ENCODE measurements around the gene POGLUT2.

Gene POGLUT2

DNA sequence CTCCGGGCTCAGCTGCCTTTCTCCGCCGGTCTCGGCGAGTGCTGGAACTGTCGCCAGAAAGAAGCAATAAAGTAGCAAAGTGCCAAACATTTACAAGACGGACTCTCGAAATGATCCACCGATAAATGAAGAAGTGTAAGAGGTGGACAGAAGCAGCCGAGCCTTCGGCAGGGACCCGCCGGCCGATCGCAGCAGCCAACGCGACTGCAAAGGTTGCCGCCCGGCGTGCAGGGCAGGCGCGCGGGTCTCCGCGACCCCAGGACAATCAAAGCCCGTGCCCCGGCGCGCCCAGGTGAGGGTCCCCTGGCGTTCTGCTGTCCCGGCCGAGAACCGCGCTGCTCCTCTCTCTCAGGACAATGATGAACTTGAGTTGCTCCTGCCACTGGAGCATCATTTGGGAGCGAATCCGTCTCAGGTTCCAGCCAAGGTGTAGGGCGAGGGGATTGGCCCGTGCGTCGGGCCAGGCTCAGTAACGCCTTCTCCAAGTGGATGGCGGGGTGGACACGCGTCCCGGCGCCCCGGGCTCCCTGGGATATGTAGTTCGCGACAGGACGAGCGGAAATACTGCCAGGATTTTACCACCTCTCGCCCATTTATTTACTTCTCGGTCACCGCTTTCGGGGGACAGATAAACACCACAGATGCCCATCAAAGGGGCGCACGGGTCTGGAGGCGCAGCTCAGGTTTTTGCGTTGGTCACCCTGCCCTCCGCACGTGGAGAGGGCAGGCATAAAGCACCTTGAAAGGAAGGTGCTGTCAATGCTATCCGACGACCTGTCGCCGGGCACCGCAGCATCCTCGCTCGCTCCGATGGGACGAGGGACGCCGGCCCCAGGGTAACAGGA, at the start of gene POGLUT2, which contains the start of gene BIVM:
POGLUT2 (minus strand) TSS at position 396 of the 845 bp plus-strand sequence; CDS start at position 90, 306 bp downstream.
BIVM (plus strand) TSS at position 539 of the 845 bp plus-strand sequence. CDS start 8,149 bp downstream, outside the sequence.
- in situ Hi-C loops (cut with MboI; ENCODE audit: low sequenced_read_pairs), result no loop called here

DNA sequence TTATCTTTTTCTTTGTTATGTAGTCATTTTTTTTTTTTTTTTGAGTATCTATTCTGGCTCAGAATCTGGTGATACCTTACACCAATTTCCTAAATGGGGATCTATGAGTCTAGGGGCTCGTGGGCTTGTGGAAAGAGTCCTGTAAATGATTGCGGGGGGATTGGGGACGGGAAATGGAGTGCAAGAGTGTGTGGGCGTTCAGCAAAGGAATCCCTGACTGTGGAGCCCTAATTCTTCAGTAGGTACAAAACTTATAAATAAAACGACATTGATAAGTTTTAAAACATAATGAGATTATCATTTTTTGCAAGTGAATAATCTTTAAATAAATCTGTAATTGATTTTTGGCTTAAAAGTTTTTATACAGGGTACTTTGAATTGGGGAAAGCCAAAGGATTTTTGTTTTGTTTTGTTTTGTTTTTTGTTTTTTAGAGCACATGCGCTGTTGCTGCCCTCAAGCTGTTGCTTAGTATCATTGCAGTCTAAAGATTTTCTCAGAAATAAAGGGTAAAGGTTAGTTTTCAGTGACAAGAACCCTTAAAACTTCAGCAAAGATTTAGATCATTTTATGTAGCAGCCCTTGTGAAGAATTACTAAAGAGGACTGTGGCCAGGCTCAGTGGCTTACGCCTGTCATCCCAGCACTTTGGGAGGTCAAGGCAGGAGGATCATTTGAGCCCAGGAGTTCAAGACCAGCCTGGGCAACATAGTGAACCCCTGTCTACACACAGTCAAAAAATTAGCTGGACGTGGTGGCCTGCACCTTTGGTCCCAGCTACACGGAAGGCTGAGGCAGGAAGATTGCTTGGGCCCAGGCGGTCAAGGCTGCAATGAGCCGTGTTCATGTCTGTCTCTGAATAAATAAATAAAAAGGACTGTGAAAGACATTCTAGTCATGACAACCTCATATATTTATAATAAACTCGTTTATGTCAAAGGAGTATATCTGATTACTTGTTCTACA, 48.8 kb upstream of the POGLUT2 start:
- in situ Hi-C loops (cut with MboI; ENCODE audit: low sequenced_read_pairs), result loop anchor here (10.0 kb wide), 1 partner anchor 253 kb away; the partner anchor contains the start of gene TPP2

DNA sequence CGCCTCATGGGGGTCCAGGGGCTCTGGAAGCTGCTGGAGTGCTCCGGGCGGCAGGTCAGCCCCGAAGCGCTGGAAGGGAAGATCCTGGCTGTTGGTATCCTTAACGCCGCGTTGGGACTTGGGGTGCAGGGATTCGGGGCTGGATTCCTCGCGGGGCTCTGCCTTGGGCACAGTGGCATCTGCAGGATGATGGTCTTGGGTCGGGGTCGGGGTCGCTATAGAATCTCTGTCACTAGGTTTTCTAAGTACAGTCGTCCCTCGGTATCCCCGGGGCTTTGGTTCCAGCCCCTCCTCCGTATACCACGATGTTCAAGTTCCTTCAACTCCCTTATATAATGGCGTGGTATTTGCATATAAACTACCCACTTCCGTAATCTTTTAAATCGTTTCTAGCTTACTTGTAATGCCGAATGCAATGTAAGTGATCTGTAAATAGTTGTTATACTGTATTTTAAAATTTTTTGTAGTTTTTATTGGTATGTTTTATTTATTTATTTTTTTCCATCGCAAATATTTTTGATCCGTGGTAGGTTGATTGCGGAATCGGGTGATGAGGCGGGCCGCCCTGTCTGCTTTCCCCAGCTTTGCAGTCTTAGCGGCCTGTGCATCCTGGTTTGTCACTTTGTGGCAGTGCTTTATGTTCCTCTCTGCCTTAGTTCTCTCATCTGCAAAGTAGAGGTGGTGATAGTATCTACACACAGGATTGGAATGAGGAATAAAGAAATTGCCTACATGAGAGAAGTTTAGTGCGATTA, 47.7 kb upstream of the POGLUT2 start:
- in situ Hi-C loops (cut with MboI; ENCODE audit: low sequenced_read_pairs), result loop anchor here (10.0 kb wide), 1 partner anchor 252 kb away; the partner anchor contains the start of gene TPP2

DNA sequence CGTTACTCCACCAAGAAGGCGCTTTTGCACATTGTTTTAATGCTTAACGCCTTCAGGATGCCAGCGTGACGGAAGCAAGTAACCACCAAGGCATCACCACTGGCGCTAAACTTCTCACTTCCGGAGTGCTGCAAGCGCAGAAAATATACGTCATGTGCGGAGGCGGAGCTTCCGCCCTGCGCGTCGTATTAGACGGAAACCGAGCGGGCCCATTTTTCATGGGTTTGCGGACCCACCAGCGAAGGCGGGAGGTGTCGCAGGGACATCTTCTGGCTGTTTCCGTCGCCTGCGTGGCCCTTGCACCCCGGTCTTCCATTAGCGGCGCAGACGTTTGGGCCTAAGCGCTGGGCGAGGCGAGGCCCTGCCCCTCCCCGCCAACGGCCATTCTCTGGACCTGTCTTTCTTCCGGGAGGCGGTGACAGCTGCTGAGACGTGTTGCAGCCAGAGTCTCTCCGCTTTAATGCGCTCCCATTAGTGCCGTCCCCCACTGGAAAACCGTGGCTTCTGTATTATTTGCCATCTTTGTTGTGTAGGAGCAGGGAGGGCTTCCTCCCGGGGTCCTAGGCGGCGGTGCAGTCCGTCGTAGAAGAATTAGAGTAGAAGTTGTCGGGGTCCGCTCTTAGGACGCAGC, 47.0 kb upstream of the POGLUT2 start, which contains the start of gene ERCC5:
ERCC5 (plus strand) TSS at position 403 of the 631 bp plus-strand sequence. CDS start 235 bp downstream, outside the sequence.
- in situ Hi-C loops (cut with MboI; ENCODE audit: low sequenced_read_pairs), result loop anchor here (10.0 kb wide), 1 partner anchor 251 kb away; the partner anchor contains the start of gene TPP2

DNA sequence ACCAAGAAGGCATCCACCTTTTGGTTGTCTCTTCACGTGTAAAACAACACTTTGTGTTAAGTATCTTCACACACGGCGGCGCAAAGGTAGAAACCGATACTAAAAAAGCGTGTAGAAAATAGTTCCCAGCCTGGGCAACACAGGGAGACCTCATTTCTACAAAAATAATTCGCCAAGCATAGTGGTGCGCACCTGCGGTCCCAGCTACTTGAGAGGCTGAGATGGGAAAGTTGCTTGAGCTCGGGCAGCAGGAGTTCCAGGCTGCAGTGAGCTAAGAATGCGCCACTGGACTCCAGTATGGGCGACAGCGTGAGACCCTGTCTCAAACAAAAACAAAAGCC, 46.5 kb upstream of the POGLUT2 start:
- in situ Hi-C loops (cut with MboI; ENCODE audit: low sequenced_read_pairs), result loop anchor here (10.0 kb wide), 1 partner anchor 250 kb away; the partner anchor contains the start of gene TPP2

DNA sequence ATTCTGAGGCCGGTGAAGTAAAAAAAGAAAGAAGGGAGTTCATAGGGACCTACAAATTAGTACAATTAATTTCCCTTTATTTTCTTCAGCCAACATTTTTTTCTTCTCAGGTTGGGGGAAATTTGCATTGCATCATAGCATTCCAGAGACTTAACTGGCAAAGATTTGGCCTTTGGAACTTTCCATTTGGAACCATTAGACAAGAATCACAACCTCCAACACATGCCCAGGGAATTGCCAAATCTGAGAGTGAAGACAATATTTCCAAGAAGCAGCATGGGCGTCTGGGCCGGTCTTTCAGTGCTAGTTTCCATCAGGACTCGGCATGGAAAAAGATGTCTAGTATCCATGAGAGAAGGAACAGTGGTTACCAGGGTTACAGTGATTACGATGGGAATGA, 40.7 kb upstream of the POGLUT2 start:
- in situ Hi-C loops (cut with MboI; ENCODE audit: low sequenced_read_pairs), result no loop called here

DNA sequence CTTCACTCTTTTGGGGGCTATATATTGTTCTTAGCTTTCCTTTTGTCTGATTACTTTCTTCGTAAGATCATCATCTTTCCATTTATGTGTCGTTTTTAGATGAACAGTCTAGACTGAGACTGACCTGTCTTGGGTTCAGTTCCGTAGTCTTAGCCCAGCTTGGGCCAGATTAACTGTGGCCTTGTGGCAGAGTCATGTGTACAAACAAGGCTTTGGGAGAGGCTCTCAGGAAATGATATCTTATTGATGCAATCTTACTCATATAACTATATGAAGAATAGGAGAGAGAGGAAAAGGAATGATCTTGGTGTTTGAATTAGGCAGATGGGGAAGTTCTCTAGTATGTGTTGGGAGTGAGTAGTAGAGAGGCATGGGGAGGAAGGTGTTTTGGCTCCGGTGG, 40.2 kb upstream of the POGLUT2 start:
- in situ Hi-C loops (cut with MboI; ENCODE audit: low sequenced_read_pairs), result no loop called here

DNA sequence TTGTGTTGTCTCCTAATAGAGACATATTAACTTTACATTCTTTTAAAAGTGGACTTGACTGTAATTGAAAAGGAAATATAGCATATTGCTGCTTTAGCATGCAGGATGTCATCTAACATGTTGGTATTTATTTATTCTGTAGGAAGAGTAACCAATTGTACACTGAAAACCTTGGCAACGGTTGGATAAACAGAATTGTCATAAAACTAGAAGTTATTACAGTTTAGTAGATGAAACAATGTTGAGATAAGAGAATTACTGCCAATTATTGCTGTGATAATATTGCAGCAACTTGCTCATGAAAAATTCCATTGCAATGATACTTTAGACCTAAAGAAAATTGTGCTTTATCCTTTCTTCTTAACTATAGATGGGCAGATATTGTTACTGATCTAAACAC, 39.5 kb upstream of the POGLUT2 start:
- in situ Hi-C loops (cut with MboI; ENCODE audit: low sequenced_read_pairs), result no loop called here

DNA sequence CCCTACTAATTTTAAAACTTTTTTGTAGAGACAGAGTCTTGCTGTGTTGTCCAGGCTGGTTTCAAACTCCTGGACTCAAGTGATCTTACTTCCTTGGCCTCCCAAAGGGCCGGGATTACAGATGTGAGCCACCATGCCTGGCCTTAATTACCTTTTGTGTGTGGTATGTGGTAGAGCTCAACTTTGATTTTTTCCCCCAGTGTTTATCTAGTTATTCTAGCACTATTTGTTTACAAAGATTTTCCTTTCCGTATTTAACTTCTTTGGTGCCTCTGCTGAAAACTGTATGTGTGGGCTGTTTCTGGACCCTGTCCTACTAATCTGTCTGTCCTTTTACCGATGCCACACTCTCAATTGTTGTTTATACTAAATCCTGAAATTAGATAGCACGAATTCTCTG, 37.7 kb upstream of the POGLUT2 start:
- in situ Hi-C loops (cut with MboI; ENCODE audit: low sequenced_read_pairs), result no loop called here

DNA sequence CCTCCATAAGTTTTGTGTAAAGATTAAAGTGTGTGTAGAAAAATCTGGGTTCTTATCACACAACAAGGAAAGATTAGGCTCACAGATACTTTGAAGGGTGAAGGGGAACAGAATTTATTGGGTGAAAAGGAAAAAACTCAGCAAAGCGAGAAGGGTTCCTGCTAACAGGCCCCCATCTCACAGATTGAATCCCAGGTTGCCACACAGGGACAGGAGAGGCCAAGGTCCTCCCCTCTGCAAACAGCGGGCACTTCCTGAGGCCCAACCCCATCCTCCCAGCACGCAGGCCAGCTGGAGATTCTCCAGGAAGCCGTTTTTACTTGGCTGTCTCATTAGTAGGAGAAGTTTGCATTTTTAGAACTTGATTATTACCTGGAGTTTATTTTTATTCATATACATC, 31.9 kb upstream of the POGLUT2 start:
- in situ Hi-C loops (cut with MboI; ENCODE audit: low sequenced_read_pairs), result no loop called here

DNA sequence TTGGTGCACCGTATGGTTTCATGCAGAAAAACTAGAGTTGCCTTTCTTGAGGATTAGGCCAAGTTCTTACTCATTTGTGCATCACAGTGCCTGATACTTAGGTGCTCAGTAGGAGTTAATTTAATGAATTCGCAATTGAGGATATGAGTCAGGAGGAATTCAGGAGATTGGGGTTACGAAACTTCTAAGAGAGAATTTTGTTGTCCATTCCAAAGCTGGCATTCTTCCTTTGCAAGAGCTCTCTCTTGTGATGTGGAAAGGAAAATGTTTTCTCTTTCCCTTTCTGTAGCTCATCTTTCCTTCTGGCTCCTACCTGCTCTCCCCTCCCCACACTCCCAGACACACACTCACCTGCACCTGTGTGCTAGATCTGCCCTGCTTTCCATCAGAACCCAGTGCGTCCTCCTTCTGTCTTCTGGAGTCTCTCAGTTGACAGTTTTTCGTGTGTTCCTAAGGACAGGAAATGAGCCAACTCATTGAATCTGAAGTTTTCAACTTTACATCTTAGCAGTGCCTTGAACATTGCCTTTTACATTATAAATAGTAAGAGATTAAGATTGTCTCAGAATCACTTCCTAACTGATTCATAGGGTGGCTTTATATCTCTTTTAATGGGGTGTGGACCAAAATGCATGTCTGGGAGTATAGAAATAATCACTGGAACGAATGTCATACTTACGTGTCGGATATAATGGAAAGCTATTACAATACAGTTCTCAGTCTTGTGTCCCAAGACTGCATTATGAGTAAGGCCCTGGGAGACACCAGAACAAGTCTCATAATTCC, 27.3 kb upstream of the POGLUT2 start:
- in situ Hi-C loops (cut with MboI; ENCODE audit: low sequenced_read_pairs), result no loop called here

DNA sequence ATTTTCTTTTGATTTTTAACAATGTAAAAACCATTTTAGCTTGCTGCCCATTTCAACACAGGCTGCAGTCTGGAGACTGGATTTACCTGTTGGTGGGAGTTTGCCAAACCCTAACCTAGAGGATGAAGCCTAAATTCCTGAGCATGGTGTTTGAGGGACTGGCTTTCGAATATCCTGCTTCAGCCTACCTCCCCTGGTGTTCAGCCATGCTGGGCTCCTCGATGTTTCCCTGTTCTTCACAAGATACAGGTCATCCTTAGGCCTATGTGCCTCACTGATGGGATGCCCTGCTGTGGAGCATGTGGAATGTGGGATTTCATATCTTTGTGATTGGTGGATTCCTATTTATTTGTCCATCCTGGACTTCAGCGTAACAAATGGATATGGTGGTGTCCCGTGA, 26.6 kb upstream of the POGLUT2 start:
- in situ Hi-C loops (cut with MboI; ENCODE audit: low sequenced_read_pairs), result no loop called here

DNA sequence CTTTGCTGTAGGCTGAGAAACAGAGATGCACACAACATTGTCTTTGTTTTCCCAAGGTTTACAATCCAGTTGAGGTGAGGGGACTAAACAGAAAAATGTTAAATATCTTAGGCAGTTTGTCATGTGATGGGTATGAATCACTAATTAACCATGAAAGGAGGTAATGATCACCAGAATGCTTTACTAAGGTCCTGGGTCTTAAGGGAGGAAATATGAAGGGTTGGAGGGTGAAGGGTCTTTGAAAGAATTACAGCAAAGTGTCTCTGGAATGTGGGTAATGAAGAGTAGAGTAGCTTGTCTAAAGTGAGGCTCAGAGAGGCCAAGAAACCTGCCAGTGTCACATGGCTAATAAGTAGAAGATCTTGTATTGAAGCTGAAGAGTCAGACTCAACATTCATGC, 19.1 kb upstream of the POGLUT2 start:
- in situ Hi-C loops (cut with MboI; ENCODE audit: low sequenced_read_pairs), result no loop called here

DNA sequence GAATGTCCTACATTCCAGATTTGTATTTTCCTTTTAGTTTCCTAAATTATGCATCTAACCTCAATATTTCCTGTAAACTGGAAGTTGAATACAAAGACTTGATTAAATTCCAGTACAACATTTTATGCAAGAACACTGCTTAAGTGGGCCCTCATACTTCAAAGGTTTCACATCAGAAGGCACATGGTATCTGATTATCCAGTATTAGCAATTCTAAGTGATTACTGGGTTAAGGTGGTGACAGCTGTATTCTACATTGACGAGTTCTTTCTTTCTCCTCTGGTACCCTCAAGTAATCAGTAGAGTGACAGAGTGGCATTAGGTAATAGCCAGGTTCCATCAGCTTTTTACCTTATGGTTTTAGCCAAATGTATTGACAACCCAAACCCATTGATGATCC, 18.5 kb upstream of the POGLUT2 start:
- in situ Hi-C loops (cut with MboI; ENCODE audit: low sequenced_read_pairs), result no loop called here

DNA sequence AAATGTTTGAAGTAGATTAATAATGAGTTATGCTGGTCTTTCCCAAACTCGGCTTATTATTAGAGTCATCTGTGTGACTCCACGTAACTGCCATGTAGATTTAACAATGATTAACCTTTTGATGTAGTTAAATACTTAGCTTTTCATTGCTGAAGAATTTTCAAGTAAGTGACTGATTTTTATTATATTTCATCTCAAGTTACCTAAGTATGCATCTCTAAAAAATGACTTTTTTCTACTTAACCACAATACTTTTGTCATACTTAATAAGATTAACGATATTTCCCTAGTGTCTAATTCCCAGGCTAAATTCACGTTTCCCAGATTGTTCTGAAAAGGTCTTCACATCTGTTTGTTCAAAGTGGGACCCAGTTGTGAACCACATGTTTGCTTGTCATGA, 17.9 kb upstream of the POGLUT2 start:
- in situ Hi-C loops (cut with MboI; ENCODE audit: low sequenced_read_pairs), result no loop called here

DNA sequence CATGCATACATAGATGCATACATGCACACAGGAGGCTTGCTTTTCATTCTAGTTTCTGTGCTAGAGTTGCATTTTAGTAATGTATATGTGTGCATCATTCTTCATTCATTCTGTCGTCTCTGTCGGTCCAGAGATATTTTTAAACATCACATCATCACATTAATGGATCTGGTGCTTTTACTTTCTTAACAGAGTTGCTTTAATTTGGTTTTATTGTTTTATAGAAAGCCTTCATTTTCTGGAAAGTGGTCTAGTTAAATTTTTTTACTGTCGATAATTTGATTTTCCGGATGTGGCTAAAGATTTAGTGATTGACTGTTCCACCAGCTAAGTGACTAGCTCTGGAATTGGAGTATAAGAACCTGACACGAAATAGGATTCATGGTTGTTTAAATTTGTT, 17.0 kb upstream of the POGLUT2 start:
- in situ Hi-C loops (cut with MboI; ENCODE audit: low sequenced_read_pairs), result no loop called here

DNA sequence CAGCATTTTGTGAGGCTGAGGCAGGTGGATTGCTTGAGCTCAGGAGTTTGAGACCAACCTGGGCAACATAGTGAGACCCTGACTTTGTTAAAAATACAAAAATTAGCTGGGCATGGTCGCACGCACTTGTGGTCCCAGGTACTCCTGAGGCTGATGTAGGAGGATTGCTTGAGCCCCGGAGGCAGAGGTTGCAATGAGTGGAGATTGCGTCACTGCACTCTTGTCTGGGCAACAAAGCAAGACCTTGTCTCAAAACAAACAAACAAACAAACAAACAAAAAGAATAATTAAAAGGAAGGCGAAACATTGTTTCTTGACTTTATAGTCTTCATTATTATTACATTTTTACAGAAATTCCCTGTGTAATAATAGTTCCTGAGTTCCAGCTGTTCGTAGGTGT, 16.0 kb upstream of the POGLUT2 start:
- in situ Hi-C loops (cut with MboI; ENCODE audit: low sequenced_read_pairs), result no loop called here

DNA sequence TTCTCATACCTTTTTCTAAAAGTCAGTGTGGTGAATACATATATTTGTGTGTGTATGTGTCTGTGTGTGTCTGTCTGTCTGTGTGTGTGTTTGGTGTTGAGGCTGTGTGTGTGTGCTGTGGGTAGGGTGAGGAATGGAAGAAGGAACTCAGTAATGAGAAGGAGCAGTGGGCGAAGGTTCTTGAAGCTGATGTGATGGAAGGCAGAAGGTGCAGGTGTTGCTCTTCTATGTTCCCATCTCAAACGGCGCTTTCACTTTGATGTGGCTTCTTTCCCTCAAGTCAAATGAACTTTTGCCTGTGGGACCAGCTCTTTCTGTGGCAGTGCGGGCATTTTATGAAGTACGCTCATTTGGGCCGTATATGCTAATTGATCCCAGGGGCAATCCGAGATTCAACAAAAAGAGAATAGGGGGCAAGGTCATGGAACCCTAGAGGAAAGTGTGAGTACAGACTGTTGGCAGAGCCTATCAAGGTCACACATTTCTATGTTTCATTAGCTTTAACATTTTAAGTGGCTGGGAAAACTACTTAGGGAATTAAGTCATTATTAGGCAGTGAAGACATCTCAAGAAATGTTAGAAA, 15.3 kb upstream of the POGLUT2 start:
- in situ Hi-C loops (cut with MboI; ENCODE audit: low sequenced_read_pairs), result no loop called here

All from HL-60/S4 treated with retinoic acid at 250 ng/mL for 4 days and 3 days (cell line).